ENCODE data around the gene ZNF195.

ZNF195 gene

DNA sequence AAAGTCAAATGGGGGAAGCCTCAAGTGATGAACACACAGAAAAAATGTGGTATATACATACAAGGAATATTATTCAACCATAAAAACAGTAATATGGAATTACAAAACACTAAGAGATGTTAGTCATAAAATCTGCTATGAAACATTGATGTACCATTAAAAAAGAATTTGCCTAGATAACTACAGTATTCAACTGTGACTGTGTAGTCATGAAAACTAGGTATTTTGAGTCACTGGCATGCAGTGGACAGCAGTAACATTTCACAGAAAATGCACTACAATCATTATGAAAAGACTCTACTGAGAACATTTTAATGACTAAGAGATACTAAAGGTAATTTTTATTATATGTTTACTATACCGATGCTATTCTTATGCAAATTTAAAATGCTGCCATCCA, 11.7 kb downstream of the ZNF195 start:
- TF ChIP-seq, protein P1, sequence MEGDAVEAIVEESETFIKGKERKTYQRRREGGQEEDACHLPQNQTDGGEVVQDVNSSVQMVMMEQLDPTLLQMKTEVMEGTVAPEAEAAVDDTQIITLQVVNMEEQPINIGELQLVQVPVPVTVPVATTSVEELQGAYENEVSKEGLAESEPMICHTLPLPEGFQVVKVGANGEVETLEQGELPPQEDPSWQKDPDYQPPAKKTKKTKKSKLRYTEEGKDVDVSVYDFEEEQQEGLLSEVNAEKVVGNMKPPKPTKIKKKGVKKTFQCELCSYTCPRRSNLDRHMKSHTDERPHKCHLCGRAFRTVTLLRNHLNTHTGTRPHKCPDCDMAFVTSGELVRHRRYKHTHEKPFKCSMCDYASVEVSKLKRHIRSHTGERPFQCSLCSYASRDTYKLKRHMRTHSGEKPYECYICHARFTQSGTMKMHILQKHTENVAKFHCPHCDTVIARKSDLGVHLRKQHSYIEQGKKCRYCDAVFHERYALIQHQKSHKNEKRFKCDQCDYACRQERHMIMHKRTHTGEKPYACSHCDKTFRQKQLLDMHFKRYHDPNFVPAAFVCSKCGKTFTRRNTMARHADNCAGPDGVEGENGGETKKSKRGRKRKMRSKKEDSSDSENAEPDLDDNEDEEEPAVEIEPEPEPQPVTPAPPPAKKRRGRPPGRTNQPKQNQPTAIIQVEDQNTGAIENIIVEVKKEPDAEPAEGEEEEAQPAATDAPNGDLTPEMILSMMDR (IDR thresholded peaks at IDR 0.05), result no peak
- H3K27ac Mint-ChIP-seq, result no peak overlapping the region
- no peaks in the 10 kb centered on the region for H3K27me3 Mint-ChIP-seq (ENCODE audit: low read depth, poor library complexity)
- H3K9me3 Mint-ChIP-seq, result peaks cover 46% of the 10 kb centered on the region
- no peak for DNase-seq
- H3K4me3 Mint-ChIP-seq, result no peak overlapping the region
- no peaks in the 10 kb centered on the region for H3K4me1 Mint-ChIP-seq
- no peaks in the 10 kb centered on the region for H3K36me3 Mint-ChIP-seq (ENCODE audit: low read depth)

DNA sequence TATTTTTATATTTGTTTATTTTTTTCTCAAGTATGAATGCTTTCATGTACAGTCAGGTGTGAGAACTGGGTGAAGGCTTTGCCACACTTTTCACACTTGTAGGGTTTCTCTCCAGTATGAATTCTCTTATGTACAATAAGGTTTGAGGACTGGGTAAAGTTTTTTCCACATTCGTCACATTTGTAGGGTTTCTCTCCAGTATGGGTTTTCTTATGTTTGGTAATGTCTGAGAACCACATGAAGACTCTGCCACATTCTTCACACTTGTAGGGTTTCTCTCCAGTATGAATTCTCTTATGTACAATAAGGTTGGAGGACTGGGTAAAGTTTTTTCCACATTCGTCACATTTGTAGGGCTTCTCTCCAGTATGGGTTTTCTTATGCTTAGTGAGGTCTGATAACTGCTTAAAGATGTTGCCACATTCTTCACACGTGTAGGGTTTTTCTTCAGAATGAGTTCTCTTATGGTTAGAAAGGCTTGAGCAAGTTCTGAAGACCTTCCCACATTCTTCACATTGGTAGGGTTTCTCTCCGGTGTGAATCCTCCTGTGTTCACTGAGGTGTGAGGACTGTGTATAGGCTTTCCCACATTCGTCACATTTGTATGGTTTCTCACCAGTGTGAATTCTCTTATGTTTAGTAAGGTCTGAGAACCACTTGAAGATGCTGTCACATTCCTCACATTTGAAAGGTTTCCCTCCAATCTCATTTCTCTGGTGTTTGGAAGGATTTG, 19.7 kb downstream of the ZNF195 start:
- no peaks in the 10 kb centered on the region for H3K4me1 Mint-ChIP-seq
- no peaks in the 10 kb centered on the region for H3K36me3 Mint-ChIP-seq (ENCODE audit: low read depth)
- no peak overlapping the region for H3K27ac Mint-ChIP-seq
- TF ChIP-seq, protein P1 (IDR thresholded peaks at IDR 0.05), result no peak
- peaks cover 16% of the 10 kb centered on the region for H3K27me3 Mint-ChIP-seq (ENCODE audit: low read depth, poor library complexity)
- no peak for DNase-seq
- H3K9me3 Mint-ChIP-seq, result no peaks in the 10 kb centered on the region
- H3K4me3 Mint-ChIP-seq, result no peak overlapping the region

DNA sequence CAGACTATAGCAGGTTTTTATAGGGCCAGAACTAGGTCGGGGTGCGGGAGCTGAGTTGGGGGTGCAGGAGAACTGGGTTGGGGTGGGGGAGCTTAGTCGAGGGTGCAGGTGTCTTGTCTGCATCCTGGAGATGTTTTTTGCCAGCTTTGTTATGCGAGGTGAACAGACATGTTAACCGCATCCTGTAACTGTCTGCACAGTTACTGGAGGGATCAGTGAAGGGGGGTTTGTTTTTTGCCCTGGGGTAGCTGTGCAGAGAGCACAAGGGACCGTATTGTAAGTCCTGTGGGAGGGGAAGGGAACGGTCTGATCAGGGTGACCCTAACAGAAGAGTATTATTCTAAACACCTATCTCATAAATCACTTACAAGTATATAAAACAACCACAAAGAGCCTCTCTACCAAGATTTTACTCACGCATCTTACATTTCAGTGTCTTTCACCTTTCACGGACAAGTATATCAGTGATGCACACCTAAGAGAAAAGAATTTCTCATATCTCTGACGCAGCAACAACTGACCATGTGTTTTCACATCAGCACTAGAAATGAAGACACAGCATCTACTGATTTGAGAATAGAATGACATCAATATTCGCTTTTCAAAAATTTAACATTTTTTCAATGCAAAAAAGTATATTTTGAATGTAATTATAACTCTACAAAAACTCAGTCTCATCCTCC, 20.8 kb downstream of the ZNF195 start:
- peak overlapping the region; percentile 46 for H3K27ac Mint-ChIP-seq
- no peak overlapping the region for H3K4me3 Mint-ChIP-seq
- H3K4me1 Mint-ChIP-seq, result no peaks in the 10 kb centered on the region
- no peaks in the 10 kb centered on the region for H3K9me3 Mint-ChIP-seq
- TF ChIP-seq, protein P1 (IDR thresholded peaks at IDR 0.05), result no peak
- no peaks in the 10 kb centered on the region for H3K36me3 Mint-ChIP-seq (ENCODE audit: low read depth)
- no peak for DNase-seq
- peaks cover 16% of the 10 kb centered on the region for H3K27me3 Mint-ChIP-seq (ENCODE audit: low read depth, poor library complexity)

DNA sequence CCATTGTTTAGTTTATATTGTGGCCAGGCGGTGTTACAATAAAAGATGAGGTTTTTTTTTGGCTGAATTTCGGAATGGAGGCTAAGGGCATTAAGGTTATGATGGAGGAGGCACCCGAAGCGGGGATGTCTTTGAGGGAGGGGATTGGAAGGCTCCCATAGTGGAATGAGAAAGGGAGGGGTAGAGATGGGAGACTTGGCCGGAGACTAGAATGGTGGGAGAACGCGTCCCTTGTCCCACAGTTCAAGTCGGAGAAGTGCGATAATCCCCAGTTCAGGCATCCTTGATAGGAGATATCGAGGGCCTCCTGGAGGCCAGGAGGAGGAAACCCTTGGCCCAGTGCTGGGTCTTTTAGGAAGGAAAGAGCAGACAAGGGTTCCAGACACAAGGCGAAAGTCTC, 21.6 kb downstream of the ZNF195 start:
- no peaks in the 10 kb centered on the region for H3K4me1 Mint-ChIP-seq

DNA sequence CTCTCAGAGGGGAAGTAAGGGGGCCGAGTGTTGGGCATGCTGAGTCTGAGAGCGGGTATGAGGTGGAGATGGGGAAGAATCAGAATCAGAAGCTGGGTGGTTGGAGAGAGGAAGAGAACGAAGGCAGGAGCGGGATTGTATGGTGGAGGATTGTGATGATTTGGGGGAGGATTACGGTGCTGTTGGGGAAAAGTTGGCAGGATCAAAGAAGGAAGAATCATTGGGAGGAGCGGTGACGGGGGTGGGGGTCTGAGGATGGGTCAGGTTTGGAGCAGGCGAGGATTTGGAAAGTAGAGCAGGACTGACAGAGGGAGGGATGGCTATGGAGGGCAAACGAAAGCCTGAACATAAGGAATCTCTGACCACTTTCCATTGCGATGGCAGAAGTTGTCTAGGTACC, 22.1 kb downstream of the ZNF195 start:
- TF ChIP-seq, protein P1 (IDR thresholded peaks at IDR 0.05), result no peak
- Mint-ChIP-seq H3K36me3 (ENCODE audit: low read depth) (no peaks in the 10 kb centered on the region), H3K27ac (peak overlapping the region; percentile 21), H3K4me1 (no peaks in the 10 kb centered on the region), H3K4me3 (no peak overlapping the region), H3K9me3 (no peaks in the 10 kb centered on the region), H3K27me3 (ENCODE audit: low read depth, poor library complexity) (peaks cover 16% of the 10 kb centered on the region)
- DNase-seq, result no peak

More for the DNA sequence above, 21.6 kb downstream of the ZNF195 start:
- H3K4me3 Mint-ChIP-seq, result no peak overlapping the region
- no peak for DNase-seq
- TF ChIP-seq, protein P1 (IDR thresholded peaks at IDR 0.05), result no peak
- peaks cover 16% of the 10 kb centered on the region for H3K27me3 Mint-ChIP-seq (ENCODE audit: low read depth, poor library complexity)
- H3K36me3 Mint-ChIP-seq (ENCODE audit: low read depth), result no peaks in the 10 kb centered on the region
- H3K9me3 Mint-ChIP-seq, result no peaks in the 10 kb centered on the region
- H3K27ac Mint-ChIP-seq, result no peak overlapping the region
